Cardiac fibroblast (primary cell): ENCODE measurements around the gene CCDC102A.

Experiments used
- DNase-seq, 2 donors: peaks; one replicate each; pipeline versions ENCODE4 v3.0.0 to v3.0.0-alpha.2; 2010; ENCODE audit warnings: low read depth in 2 of 2
- H3K4me3 ChIP-seq, 2 donors: replicated peaks in 1 of 2; 1 replicate in 1 of 2; 2 replicates in 1 of 2; pipeline ENCODE4 v1.5.1; 2011; ENCODE audit warnings: low read depth in 2 of 2, low read length in 2 of 2, mild to moderate bottlenecking in 2 of 2, moderate library complexity in 1 of 2
- TF ChIP-seq, protein P1 (sequence below): IDR thresholded peaks from one replicate; pipeline ENCODE4 v1.5.1; 2011; ENCODE audit warnings: low read depth, mild to moderate bottlenecking, low read length, inconsistent platforms

Gene CCDC102A

DNA sequence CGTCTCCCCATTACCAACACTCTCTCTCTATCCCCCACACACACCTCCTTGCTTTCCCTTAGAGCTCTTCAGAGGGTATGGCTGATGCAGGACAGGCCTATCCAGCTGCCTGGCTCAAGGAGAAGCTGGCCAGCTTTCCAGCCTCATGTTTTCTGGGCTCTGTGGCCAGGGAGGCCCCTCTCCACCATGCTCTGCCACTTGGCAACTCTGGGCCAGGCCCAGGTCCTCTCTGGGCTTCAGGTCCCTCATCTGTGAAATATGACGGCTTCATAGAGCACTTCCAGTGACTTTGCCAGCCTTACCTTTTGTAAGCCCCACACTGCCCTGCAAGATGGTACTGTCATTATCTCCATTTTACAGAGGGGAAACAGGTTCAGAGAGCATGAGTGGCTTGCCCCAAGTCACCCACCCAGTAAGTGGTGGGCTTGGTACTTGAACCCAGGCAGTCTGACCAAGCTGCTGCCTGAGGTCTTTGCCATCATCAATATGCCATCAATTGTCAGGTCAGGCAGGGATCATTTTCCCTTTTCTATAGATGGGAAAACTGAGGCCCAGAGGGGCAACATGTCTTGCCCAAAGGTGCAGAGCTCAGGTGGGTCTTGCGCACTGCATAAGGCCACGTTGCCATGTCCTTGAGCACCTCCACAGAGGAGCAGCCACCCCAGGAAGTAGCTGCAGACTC is 5.5 kb upstream of the CCDC102A start:
- H3K4me3 ChIP-seq = no peak overlapping the region

DNA sequence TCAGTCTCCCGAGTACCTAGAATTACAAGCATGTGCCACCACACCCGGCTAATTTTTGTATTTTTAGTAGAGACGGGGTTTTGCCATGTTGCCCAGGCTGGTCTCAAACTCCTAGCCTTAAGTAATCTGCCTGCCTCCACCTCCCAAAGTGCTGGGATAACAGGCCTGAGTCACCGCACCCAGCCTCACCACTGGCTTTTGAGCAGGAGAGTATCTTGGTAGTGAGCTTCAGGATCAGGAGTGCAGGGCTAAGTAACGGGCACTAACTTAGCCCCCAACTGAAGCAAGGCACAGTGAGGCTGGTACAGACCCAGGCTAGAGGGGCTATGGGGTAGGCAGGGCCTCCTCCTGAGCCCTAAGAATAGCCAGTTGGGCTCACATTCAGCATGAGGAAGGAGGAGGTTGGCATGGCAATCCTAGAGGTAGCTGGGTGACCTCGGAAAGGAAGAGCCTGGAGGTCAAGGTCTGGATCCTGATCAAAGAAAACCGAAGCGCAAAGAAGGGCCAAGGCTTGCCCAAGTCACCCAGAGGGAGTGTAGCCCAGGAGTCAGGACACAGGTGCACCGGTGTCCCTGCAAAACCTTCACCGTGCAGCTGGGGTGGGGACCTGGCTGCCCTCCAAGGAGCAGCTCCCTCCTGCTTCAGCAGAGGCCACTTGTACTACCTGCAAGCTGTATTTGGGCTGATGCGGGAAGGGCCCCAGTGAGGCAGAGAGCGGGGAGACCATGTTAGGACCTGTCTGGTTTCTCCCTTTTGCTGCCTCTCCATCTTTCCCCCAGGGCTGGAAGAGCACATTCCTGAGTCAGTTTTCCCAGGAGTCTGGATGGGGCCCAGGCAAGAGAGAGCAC is 4.8 kb upstream of the CCDC102A start:
- TF ChIP-seq, protein P1, sequence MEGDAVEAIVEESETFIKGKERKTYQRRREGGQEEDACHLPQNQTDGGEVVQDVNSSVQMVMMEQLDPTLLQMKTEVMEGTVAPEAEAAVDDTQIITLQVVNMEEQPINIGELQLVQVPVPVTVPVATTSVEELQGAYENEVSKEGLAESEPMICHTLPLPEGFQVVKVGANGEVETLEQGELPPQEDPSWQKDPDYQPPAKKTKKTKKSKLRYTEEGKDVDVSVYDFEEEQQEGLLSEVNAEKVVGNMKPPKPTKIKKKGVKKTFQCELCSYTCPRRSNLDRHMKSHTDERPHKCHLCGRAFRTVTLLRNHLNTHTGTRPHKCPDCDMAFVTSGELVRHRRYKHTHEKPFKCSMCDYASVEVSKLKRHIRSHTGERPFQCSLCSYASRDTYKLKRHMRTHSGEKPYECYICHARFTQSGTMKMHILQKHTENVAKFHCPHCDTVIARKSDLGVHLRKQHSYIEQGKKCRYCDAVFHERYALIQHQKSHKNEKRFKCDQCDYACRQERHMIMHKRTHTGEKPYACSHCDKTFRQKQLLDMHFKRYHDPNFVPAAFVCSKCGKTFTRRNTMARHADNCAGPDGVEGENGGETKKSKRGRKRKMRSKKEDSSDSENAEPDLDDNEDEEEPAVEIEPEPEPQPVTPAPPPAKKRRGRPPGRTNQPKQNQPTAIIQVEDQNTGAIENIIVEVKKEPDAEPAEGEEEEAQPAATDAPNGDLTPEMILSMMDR = no peak
- DNase-seq = no peak
- no peak overlapping the region for H3K4me3 ChIP-seq

More for the DNA sequence above, 5.5 kb upstream of the CCDC102A start:
- TF ChIP-seq, protein P1 = no peak
- DNase-seq = no peak

DNA sequence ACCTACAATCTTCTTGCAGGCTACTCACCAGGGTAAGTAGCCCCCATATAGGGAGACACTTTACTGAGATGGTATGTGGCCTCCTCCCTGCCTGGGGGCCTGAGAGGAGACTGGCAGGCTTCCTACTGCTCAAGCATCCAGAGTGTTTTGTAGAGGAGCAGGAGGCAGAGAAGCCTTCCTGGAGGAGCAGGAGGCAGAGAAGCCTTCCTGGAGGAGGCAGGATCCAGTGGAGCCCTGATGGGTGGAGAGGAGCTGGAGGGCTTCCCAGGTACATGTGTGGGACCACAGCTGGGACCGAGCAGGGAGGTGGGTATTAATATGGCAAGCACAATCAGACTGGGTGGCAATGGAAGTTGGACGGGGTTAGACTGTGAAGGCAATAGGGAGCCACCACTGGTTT is 4.0 kb upstream of the CCDC102A start:
- TF ChIP-seq, protein P1 = no peak
- no peak for DNase-seq

DNA sequence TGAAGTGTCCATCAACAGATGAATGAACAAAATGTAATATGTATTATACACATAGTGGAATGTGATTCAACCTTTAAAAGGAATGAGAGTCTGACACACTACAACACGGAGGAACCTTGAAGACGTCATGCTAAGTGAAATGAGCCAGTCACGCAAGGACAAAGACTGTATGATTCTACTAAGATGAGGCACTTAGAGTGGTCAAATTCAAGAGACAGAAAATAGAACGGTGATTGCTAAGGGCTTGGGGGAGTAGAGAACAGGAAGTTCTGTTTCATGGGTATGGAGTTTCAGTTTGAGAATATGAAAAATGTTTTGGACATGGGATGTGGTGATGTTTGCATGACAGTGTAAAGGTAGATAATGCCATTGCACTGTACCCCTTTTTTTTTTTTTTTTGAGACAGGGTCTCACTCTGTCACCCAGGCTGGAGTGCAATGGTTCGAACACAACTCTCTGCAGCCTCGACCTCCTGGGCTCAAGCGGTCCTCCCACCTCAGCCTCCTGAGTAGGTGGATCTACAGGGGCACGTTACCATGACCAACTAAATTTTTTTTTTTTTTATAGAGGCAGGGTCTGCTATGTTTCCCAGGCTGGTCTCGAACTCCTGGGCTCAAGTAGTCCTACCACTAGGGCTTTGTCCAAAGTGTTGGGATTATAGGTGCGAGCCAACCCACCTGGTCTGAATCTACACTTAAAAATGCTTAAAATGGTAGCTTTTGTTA is 2.9 kb upstream of the CCDC102A start:
- H3K4me3 ChIP-seq = no peak overlapping the region
- peak in 1 of 2 donors; percentile 49 for DNase-seq
- TF ChIP-seq, protein P1 = no peak

More for the DNA sequence above, 4.0 kb upstream of the CCDC102A start:
- H3K4me3 ChIP-seq = no peak overlapping the region

DNA sequence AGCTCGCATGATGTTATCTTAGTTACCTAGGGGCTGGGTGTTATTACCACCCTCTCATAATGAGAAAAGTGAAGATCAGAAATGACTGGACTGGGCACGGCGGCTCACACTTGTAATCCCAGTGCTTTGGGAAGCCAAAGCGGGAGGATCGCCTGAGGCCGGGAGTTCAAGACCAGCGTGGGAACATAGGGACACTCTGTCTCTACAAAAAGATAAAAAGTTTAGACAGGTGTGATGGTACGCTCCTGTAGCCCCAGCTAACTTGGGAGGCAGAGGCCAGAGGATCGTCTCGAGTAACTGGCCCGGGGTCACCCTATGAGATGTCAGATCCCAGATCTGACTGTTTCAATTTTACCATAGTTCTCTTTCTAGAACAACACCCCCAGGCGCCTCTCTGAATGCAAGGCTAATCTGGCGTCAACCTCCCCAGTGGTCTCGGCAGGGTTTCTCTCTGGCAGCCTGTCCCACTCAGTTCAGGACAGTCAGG is 1.9 kb upstream of the CCDC102A start:
- no peak overlapping the region for H3K4me3 ChIP-seq
- no peak for DNase-seq
- TF ChIP-seq, protein P1 = no peak

DNA sequence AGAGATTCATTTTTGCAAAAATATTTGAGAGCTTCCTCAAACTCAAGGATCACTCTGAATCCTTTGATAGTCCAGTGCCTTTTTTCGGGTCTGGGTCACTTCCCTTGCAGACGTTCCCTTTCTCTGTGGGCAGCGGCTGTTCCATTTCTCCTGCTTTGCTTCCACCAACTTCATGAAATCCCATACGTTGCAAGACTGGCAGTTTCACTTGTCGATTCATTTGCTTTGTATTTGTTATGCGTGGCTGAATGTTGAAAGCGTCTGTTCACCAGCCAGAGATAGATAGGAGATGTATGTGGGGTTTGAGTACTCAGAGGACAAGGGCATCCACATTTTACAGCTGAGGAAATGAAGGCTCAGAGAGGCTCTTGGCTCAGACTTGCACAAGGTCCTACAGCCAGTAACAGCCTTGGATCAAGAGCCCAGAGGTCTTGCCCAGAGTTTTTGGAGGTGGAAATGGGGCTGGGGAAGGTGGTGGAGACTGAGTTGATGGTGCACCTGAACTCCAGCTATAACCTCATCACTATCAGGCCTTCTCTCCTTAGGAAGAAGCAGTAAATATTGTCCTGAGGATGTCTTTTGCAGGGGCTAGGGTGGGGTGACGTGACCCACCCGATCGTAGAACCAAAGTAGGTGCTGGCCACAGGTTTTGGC is 1.3 kb upstream of the CCDC102A start:
- no peak overlapping the region for H3K4me3 ChIP-seq
- DNase-seq = no peak
- TF ChIP-seq, protein P1 = no peak
